Trophoblast cell (in vitro differentiated cells and primary cell): ENCODE data around the gene TTLL5.

Source experiments
- DNase-seq, 2 donors: peaks; one replicate each; pipeline ENCODE4 v3.0.0-alpha.2; 2016
- H2AFZ ChIP-seq: 2 replicates; pipeline ENCODE4 v1.6.1; 2013; ENCODE audit warnings: low read length, moderate library complexity, mild to moderate bottlenecking; ENCODE audit not compliant: insufficient read depth, poor library complexity
- H2AK5ac ChIP-seq: 2 replicates; pipeline ENCODE4 v1.6.1; 2013; ENCODE audit warnings: mild to moderate bottlenecking, low read length
- H2BK120ac ChIP-seq: 2 replicates; pipeline ENCODE4 v1.6.1; 2013; ENCODE audit warnings: low read length, mild to moderate bottlenecking, moderate library complexity; ENCODE audit not compliant: insufficient read depth, poor library complexity
- H2BK12ac ChIP-seq: 2 replicates; pipeline ENCODE4 v1.6.1; 2013; ENCODE audit warnings: mild to moderate bottlenecking, low read length, moderate library complexity
- H2BK5ac ChIP-seq: 2 replicates; pipeline ENCODE4 v1.6.1; 2013; ENCODE audit warnings: low read length, low read depth, moderate library complexity, mild to moderate bottlenecking; ENCODE audit not compliant: poor library complexity
- H3K14ac ChIP-seq: 2 replicates; pipeline ENCODE4 v1.6.1; 2013; ENCODE audit warnings: mild to moderate bottlenecking, low read length
- H3K18ac ChIP-seq: 2 replicates; pipeline ENCODE4 v1.6.1; 2013; ENCODE audit warnings: mild to moderate bottlenecking, low read length
- H3K23ac ChIP-seq: 2 replicates; pipeline ENCODE4 v1.6.1; 2013; ENCODE audit warnings: low read length
- H3K27ac ChIP-seq: 2 replicates; pipeline ENCODE4 v1.5.1; 2013; ENCODE audit warnings: low read depth, mild to moderate bottlenecking, inconsistent platforms, low read length, moderate library complexity
- H3K27me3 ChIP-seq: 2 replicates; pipeline ENCODE4 v1.6.1; 2013; ENCODE audit warnings: inconsistent platforms, mild to moderate bottlenecking, low read length, moderate library complexity; ENCODE audit not compliant: insufficient read depth
- H3K36me3 ChIP-seq, 2 experiments: 1 replicate in 1 of 2; 2 replicates in 1 of 2; pipeline ENCODE4 v1.6.1; 2013; ENCODE audit warnings: low read length in 2 of 2, mild to moderate bottlenecking in 2 of 2, moderate library complexity in 1 of 2; ENCODE audit not compliant: insufficient read depth in 2 of 2, control insufficient read depth in 1 of 2
- H3K4ac ChIP-seq: 2 replicates; pipeline ENCODE4 v1.6.1; 2013; ENCODE audit warnings: low read depth, mild to moderate bottlenecking, low read length, moderate library complexity
- H3K4me1 ChIP-seq, 2 experiments: 1 replicate in 1 of 2; 2 replicates in 1 of 2; pipeline ENCODE4 v1.6.1; 2013; ENCODE audit warnings: low read length in 2 of 2, mild to moderate bottlenecking in 2 of 2, moderate library complexity in 1 of 2; ENCODE audit not compliant: insufficient read depth in 2 of 2, control insufficient read depth in 1 of 2
- H3K4me2 ChIP-seq: 2 replicates; pipeline ENCODE4 v1.6.1; 2013; ENCODE audit warnings: inconsistent platforms, mild to moderate bottlenecking, low read length, moderate library complexity
- H3K4me3 ChIP-seq: 2 replicates; pipeline ENCODE4 v1.5.1; 2013; ENCODE audit warnings: mild to moderate bottlenecking, low read depth, low read length, inconsistent platforms
- H3K79me1 ChIP-seq: one replicate; pipeline ENCODE4 v1.6.1; 2013; ENCODE audit warnings: low read length
- H3K79me2 ChIP-seq: 2 replicates; pipeline ENCODE4 v1.6.1; 2013; ENCODE audit warnings: low read length, mild to moderate bottlenecking; ENCODE audit not compliant: control insufficient read depth, insufficient read depth, poor library complexity
- H3K9ac ChIP-seq: 2 replicates; pipeline ENCODE4 v1.6.1; 2013; ENCODE audit warnings: mild to moderate bottlenecking, low read length
- H3K9me3 ChIP-seq: 2 replicates; pipeline ENCODE4 v1.6.1; 2013; ENCODE audit warnings: low read depth, mild to moderate bottlenecking, control low read depth, inconsistent platforms, low read length; ENCODE audit not compliant: insufficient read depth
- H4K12ac ChIP-seq: 2 replicates; pipeline ENCODE4 v1.6.1; 2013; ENCODE audit warnings: low read depth, mild to moderate bottlenecking, low read length, moderate library complexity
- H4K8ac ChIP-seq: 2 replicates; pipeline ENCODE4 v1.6.1; 2013; ENCODE audit warnings: low read depth, mild to moderate bottlenecking, low read length, moderate library complexity
- H4K91ac ChIP-seq: one replicate; pipeline ENCODE4 v1.6.1; 2013; ENCODE audit warnings: low read depth, mild to moderate bottlenecking, low read length, moderate library complexity
- WGBS: extraction: QIAGEN DNeasy Blood & Tissue Kit; methylation state at CpG from one replicate; pipeline ENCODE4 v1.1.7; 2013; ENCODE audit warnings: missing lambda C conversion rate; ENCODE audit not compliant: insufficient read length, insufficient coverage; ENCODE audit errors: extremely low coverage; 5-methylcytosine and 5-hydroxymethylcytosine counted together

TTLL5 gene

DNA sequence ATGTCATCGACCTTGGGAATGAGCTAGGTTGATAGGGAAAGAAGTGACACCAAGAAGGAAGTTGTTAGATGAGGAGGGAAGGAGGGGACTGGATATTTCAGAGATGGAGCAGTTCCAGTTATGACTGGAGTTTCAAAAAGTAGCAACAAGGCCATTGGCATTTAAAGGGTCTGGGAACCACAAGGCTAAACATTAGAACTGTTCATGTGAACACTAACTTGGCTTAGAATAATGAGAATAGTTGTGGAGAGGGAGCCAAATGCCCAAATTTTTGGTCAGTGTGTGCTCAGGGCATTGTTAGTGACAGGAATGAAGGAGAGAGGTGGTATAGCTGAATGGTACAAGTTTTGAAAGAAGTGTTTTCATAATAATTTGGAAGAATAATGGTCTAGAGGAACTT is 341.3 kb downstream of the TTLL5 start:
- no peak overlapping the region for H3K4ac ChIP-seq
- no peak overlapping the region for H2BK5ac ChIP-seq
- no CpG with 5 or more reads among the region's 1 CpG for WGBS
- no peak overlapping the region for H2BK120ac ChIP-seq
- H4K8ac ChIP-seq, result no peak overlapping the region
- H4K91ac ChIP-seq, result no peak overlapping the region
- no peak overlapping the region for H2BK12ac ChIP-seq
- peaks cover 7 to 14% of the 10 kb centered on the region in 2 experiments for H3K36me3 ChIP-seq
- H3K14ac ChIP-seq, result no peak overlapping the region
- H3K18ac ChIP-seq, result no peak overlapping the region
- H3K27ac ChIP-seq, result no peak overlapping the region
- no peaks in the 10 kb centered on the region for H3K79me2 ChIP-seq
- H4K12ac ChIP-seq, result no peak overlapping the region
- no peak for DNase-seq
- no peaks in the 10 kb centered on the region for H3K27me3 ChIP-seq
- H2AK5ac ChIP-seq, result no peak overlapping the region
- H3K79me1 ChIP-seq, result no peaks in the 10 kb centered on the region
- H3K23ac ChIP-seq, result no peak overlapping the region
- H2AFZ ChIP-seq, result no peak overlapping the region
- H3K4me2 ChIP-seq, result no peak overlapping the region
- H3K9me3 ChIP-seq, result no peaks in the 10 kb centered on the region
- H3K4me3 ChIP-seq, result no peak overlapping the region
- no peak overlapping the region for H3K9ac ChIP-seq
- no peaks in the 10 kb centered on the region for H3K4me1 ChIP-seq
